WTC11 (cell line): ENCODE results near the gene NFKB1. TPM values are rescaled to one million over a fixed set of nuclear protein-coding genes. Genes with fewer than 3 reads are reported as not detected.
"Not testable (repeated sequence)": the region's sequence is repeated elsewhere in the genome, so short reads cannot be mapped to it uniquely, and the experiment has no call there.

ENCODE experiments used
- ATAC-seq: fragments of 200-7000 bp; cut with Tn5 transposase; 2 replicates; pipeline ENCODE4 v1.10.0; 2021; ENCODE audit warnings: mild to moderate bottlenecking, moderate library complexity
- CTCF ChIA-PET: fragments of 300-600 bp; sonication (Branson Sonifier 250); formaldehyde crosslinking; loops from one replicate; lab custom pipeline; 2021; ENCODE audit warnings: antibody characterized with exemption; lab: Charles Lee
- POLR2A ChIA-PET: fragments of 350-600 bp; sonication (Branson Sonifier 250); formaldehyde crosslinking; loops from one replicate; lab custom pipeline; 2021; ENCODE audit warnings: antibody characterized with exemption; lab: Charles Lee
- DNase-seq: peaks from one replicate; pipeline ENCODE4 v3.0.0; 2021; ENCODE audit warnings: low spot score
- H3K27ac Mint-ChIP-seq: 2 replicates; pipeline ENCODE4 v1.8.0; 2021; ENCODE audit warnings: mixed read lengths
- H3K27me3 Mint-ChIP-seq: 2 replicates; pipeline ENCODE4 v1.8.0; 2021; ENCODE audit warnings: low read depth, mild to moderate bottlenecking, moderate library complexity, mixed read lengths
- H3K36me3 Mint-ChIP-seq: 2 replicates; pipeline ENCODE4 v1.8.0; 2021; ENCODE audit warnings: mixed read lengths
- H3K4me1 Mint-ChIP-seq: 2 replicates; pipeline ENCODE4 v1.8.0; 2022; ENCODE audit warnings: mixed read lengths
- H3K4me3 Mint-ChIP-seq: 2 replicates; pipeline ENCODE4 v1.8.0; 2021; ENCODE audit warnings: mild to moderate bottlenecking, moderate library complexity, mixed read lengths
- H3K9me3 Mint-ChIP-seq: 2 replicates; pipeline ENCODE4 v1.8.0; 2021; ENCODE audit warnings: mixed read lengths
- AR ChIP-seq: fragments of 250-450 bp; sonication (Bioruptor Pico); IDR thresholded peaks from 2 replicates; pipeline ENCODE4 v1.9.0; 2021; ENCODE audit warnings: mild to moderate bottlenecking
- ATF3 ChIP-seq: sonication (generic); formaldehyde crosslinking; conservative IDR thresholded peaks from 2 replicates; pipeline ENCODE4 v1.8.1; 2022; ENCODE audit warnings: mild to moderate bottlenecking, missing genetic modification reagents
- ELF4 ChIP-seq: sonication (generic); formaldehyde crosslinking; IDR thresholded peaks from 2 replicates; pipeline ENCODE4 v1.8.1; 2022; ENCODE audit warnings: low read depth, mild to moderate bottlenecking, moderate library complexity, missing genetic modification reagents
- FOXK1 ChIP-seq: sonication (generic); formaldehyde crosslinking; IDR thresholded peaks from 2 replicates; pipeline ENCODE4 v1.8.0; 2022; ENCODE audit warnings: mild to moderate bottlenecking, moderate library complexity, missing genetic modification reagents
- GRHL2 ChIP-seq: fragments of 250-450 bp; sonication (Bioruptor Pico); IDR thresholded peaks from 2 replicates; pipeline ENCODE4 v1.8.0; 2022; ENCODE audit warnings: mild to moderate bottlenecking, moderate library complexity; ENCODE audit not compliant: insufficient replicate concordance, severe bottlenecking
- HMGXB4 ChIP-seq: sonication (generic); formaldehyde crosslinking; IDR thresholded peaks from 2 replicates; pipeline ENCODE4 v1.8.1; 2023; ENCODE audit warnings: mild to moderate bottlenecking, moderate library complexity, missing genetic modification reagents
- KAT7 ChIP-seq: sonication (generic); formaldehyde crosslinking; IDR thresholded peaks from 2 replicates; pipeline ENCODE4 v1.8.1; 2023; ENCODE audit warnings: missing genetic modification reagents, mild to moderate bottlenecking, borderline replicate concordance
- MAX ChIP-seq: sonication (generic); formaldehyde crosslinking; IDR thresholded peaks from 2 replicates; pipeline ENCODE4 v1.8.0; 2022; ENCODE audit warnings: mild to moderate bottlenecking, missing genetic modification reagents
- MYBL2 ChIP-seq: sonication (generic); formaldehyde crosslinking; IDR thresholded peaks from 2 replicates; pipeline ENCODE4 v1.8.1; 2023; ENCODE audit warnings: mild to moderate bottlenecking, moderate library complexity, missing genetic modification reagents
- NFYB ChIP-seq: sonication (generic); formaldehyde crosslinking; conservative IDR thresholded peaks from 2 replicates; pipeline ENCODE4 v1.8.0; 2022; ENCODE audit warnings: low read depth, missing genetic modification reagents
- SMAD3 ChIP-seq: sonication (generic); formaldehyde crosslinking; IDR thresholded peaks from 2 replicates; pipeline ENCODE4 v1.8.0; 2022; ENCODE audit warnings: missing genetic modification reagents, mild to moderate bottlenecking, borderline replicate concordance
- SMAD4 ChIP-seq: sonication (generic); formaldehyde crosslinking; IDR thresholded peaks from 2 replicates; pipeline ENCODE4 v1.8.0; 2022; ENCODE audit warnings: mild to moderate bottlenecking, missing genetic modification reagents
- TCF7 ChIP-seq: sonication (generic); formaldehyde crosslinking; IDR thresholded peaks from 2 replicates; pipeline ENCODE4 v1.8.0; 2022; ENCODE audit warnings: mild to moderate bottlenecking, low read depth, missing genetic modification reagents, moderate library complexity
- USF2 ChIP-seq: sonication (generic); formaldehyde crosslinking; IDR thresholded peaks from 2 replicates; pipeline ENCODE4 v1.8.1; 2023; ENCODE audit warnings: mild to moderate bottlenecking, missing genetic modification reagents, moderate library complexity
- ZBTB21 ChIP-seq: sonication (generic); formaldehyde crosslinking; IDR thresholded peaks from 2 replicates; pipeline ENCODE4 v1.8.1; 2023; ENCODE audit warnings: mild to moderate bottlenecking, missing genetic modification reagents, borderline replicate concordance
- ZNF121 ChIP-seq: sonication (generic); formaldehyde crosslinking; IDR thresholded peaks from 2 replicates; pipeline ENCODE4 v1.8.0; 2023; ENCODE audit warnings: missing genetic modification reagents
- ZNF423 ChIP-seq: fragments of 250-450 bp; sonication (Bioruptor Pico); IDR thresholded peaks from 2 replicates; pipeline ENCODE4 v2.1.2; 2022; ENCODE audit warnings: mild to moderate bottlenecking, moderate library complexity
- total RNA-seq: library from RNA; stranded (reverse); gene quantifications from 3 replicates; pipeline ENCODE4 v1.2.3, GENCODE V29; 2021
- TF ChIP-seq, protein P1 (sequence below): sonication (generic); formaldehyde crosslinking; IDR thresholded peaks from 2 replicates; pipeline ENCODE4 v1.8.1; 2022; ENCODE audit warnings: mild to moderate bottlenecking, moderate library complexity, missing genetic modification reagents
- TF ChIP-seq, protein P2 (sequence below): fragments of 250-450 bp; sonication (Bioruptor Pico); IDR thresholded peaks from 2 replicates; pipeline ENCODE4 v1.9.0; 2021; ENCODE audit warnings: mild to moderate bottlenecking, borderline replicate concordance

NFKB1 gene
- total RNA-seq, 1 experiment from 2014 or later: 5.6 TPM

DNA sequence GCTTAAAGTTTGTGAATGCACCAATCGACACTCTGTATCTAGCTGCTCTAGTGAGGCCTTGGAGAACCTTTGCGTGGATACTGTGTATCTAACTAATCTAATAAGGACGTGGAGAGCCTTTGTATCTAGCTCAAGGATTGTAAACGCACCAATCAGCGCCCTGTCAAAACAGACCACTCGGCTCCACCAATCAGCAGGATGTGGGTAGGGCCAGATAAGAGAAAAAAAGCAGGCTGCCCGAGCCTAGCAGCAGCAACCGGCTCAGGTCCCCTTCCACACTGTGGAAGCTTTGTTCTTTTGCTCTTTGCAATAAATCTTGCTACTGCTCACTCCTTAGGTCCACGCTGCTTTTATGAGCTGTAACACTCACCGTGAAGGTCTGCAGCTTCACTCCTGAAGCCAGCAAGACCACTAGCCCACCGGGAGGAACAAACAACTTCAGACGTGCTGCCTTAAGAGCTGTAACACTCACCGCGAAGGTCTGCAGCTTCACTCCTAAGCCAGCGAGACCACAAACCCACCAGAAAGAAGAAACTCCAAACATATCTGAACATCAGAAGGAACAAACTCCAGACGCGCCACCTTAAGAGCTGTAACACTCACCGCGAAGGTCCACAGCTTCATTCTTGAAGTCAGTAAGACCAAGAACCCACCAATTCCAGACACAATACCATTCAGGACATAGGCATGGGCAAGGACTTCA, 17.0 kb upstream of the NFKB1 start:
- ATAC-seq, DNase-seq, H3K4me1 Mint-ChIP-seq, H3K27me3 Mint-ChIP-seq, H3K4me3 Mint-ChIP-seq, H3K27ac Mint-ChIP-seq, POLR2A ChIA-PET, H3K36me3 Mint-ChIP-seq: not testable (repeated sequence)
- peaks cover 43% of the 10 kb centered on the region for H3K9me3 Mint-ChIP-seq
- CTCF ChIA-PET: interaction anchor here (1.0 kb wide), 1 partner anchor 53 kb away, joined by 5 read pairs; no protein-coding TSS in a partner anchor

DNA sequence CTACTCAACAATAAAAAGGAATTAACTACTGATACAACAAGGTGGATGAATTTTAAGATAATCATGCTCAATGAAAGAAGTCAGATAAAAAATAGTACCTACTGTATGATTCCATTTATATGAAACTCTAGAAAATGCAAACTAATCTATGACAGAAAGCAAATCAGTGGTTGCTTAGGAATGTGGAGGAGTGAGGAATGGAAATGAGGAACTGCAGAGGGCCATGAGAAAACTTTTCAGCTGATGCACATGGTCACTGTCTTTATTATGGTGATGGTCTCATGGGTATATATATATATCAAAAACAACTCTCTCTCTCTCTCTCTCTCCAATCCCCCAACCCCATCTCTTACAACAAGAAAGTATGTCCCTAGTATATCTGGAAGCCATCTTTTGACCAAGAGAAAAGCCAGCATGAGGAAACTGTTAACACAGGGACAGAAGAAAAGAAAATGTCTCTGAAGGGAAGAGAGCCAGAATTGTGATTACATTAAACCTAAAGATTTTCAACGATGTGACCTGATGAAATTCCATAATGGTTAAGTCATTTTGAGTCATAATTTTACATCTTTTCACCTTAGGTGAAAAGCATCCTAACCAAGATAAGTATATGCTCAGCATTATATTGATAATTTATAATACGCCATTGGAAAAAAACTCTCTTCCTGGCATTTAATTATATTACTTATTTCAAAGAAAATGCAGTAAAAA, 8.5 kb upstream of the NFKB1 start:
- Mint-ChIP-seq H3K27me3 (no peaks in the 10 kb centered on the region), H3K4me3 (no peak overlapping the region), H3K9me3 (no peaks in the 10 kb centered on the region), H3K4me1 (peaks cover 14% of the 10 kb centered on the region), H3K27ac (no peak overlapping the region), H3K36me3 (no peaks in the 10 kb centered on the region)
- CTCF ChIA-PET: no interaction called here
- POLR2A ChIA-PET: no interaction called here
- DNase-seq (no peak), ATAC-seq (no peak)
- TF ChIP-seq SMAD3 (CRISPR knock-in tag): no peak
- no peak for TF ChIP-seq FOXK1 (CRISPR knock-in tag)
- TF ChIP-seq ZBTB21: no peak
- no peak for TF ChIP-seq ZNF121 (CRISPR knock-in tag)
- no peak for TF ChIP-seq ELF4 (CRISPR knock-in tag)
- TF ChIP-seq, protein P1, sequence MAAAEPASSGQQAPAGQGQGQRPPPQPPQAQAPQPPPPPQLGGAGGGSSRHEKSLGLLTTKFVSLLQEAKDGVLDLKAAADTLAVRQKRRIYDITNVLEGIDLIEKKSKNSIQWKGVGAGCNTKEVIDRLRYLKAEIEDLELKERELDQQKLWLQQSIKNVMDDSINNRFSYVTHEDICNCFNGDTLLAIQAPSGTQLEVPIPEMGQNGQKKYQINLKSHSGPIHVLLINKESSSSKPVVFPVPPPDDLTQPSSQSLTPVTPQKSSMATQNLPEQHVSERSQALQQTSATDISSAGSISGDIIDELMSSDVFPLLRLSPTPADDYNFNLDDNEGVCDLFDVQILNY: no peak
- no peak for TF ChIP-seq ZNF423 (CRISPR knock-in tag)
- TF ChIP-seq AR (CRISPR knock-in tag): no peak
- no peak for TF ChIP-seq GRHL2 (CRISPR knock-in tag)
- TF ChIP-seq ATF3 (CRISPR knock-in tag): no peak
- no peak for TF ChIP-seq SMAD4
- TF ChIP-seq TCF7 (CRISPR knock-in tag): no peak
- TF ChIP-seq MYBL2: no peak
- TF ChIP-seq MAX (CRISPR knock-in tag): no peak
- TF ChIP-seq NFYB (CRISPR knock-in tag): no peak

DNA sequence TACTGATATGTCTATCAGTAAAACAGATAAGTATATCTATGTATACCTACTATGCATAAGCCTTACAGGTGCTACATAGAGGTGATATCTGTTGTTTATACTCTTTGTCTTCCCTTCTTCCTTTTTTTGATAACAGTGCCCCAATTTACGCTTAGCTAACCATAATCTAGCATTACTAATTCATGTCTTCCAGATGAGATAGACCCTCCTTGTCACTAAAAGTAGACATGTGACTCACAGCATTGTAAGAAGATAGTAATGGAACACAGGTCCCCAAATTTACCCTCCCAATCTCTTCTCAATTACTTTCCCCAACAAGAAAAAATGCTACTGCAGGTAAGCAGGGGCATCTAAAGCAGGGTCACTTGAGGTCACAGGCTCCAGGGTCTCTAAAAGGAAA, 7.9 kb upstream of the NFKB1 start:
- H3K4me1 Mint-ChIP-seq: peaks cover 14% of the 10 kb centered on the region
- TF ChIP-seq KAT7 (CRISPR knock-in tag) (no peak), HMGXB4 (no peak), USF2 (no peak)
- TF ChIP-seq, protein P2, sequence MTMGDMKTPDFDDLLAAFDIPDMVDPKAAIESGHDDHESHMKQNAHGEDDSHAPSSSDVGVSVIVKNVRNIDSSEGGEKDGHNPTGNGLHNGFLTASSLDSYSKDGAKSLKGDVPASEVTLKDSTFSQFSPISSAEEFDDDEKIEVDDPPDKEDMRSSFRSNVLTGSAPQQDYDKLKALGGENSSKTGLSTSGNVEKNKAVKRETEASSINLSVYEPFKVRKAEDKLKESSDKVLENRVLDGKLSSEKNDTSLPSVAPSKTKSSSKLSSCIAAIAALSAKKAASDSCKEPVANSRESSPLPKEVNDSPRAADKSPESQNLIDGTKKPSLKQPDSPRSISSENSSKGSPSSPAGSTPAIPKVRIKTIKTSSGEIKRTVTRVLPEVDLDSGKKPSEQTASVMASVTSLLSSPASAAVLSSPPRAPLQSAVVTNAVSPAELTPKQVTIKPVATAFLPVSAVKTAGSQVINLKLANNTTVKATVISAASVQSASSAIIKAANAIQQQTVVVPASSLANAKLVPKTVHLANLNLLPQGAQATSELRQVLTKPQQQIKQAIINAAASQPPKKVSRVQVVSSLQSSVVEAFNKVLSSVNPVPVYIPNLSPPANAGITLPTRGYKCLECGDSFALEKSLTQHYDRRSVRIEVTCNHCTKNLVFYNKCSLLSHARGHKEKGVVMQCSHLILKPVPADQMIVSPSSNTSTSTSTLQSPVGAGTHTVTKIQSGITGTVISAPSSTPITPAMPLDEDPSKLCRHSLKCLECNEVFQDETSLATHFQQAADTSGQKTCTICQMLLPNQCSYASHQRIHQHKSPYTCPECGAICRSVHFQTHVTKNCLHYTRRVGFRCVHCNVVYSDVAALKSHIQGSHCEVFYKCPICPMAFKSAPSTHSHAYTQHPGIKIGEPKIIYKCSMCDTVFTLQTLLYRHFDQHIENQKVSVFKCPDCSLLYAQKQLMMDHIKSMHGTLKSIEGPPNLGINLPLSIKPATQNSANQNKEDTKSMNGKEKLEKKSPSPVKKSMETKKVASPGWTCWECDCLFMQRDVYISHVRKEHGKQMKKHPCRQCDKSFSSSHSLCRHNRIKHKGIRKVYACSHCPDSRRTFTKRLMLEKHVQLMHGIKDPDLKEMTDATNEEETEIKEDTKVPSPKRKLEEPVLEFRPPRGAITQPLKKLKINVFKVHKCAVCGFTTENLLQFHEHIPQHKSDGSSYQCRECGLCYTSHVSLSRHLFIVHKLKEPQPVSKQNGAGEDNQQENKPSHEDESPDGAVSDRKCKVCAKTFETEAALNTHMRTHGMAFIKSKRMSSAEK (CRISPR knock-in tag): no peak

More for the DNA sequence above, 7.9 kb upstream of the NFKB1 start:
- CTCF ChIA-PET: no interaction called here
- no peaks in the 10 kb centered on the region for H3K27me3 Mint-ChIP-seq
- H3K4me3 Mint-ChIP-seq: no peak overlapping the region
- POLR2A ChIA-PET: no interaction called here
- DNase-seq (no peak), ATAC-seq (no peak)
- no peaks in the 10 kb centered on the region for H3K36me3 Mint-ChIP-seq
- H3K9me3 Mint-ChIP-seq: no peaks in the 10 kb centered on the region
- H3K27ac Mint-ChIP-seq: no peak overlapping the region
